Progenitor cell of endocrine pancreas (in vitro differentiated cells): ENCODE measurements around the gene PLEKHM3. TPM values are rescaled to one million over a fixed set of nuclear protein-coding genes. Genes with fewer than 3 reads are reported as not detected.
"Not testable (repeated sequence)": the region's sequence is repeated elsewhere in the genome, so short reads cannot be mapped to it uniquely, and the experiment has no call there.

ENCODE experiments used
- DNase-seq: peaks from one replicate; pipeline ENCODE4 v3.0.0; 2021; ENCODE audit warnings: low spot score; ENCODE audit not compliant: unreplicated experiment
- H3K27ac Mint-ChIP-seq: 2 replicates; pipeline ENCODE4 v1.8.0; 2021; ENCODE audit warnings: mild to moderate bottlenecking, moderate library complexity, mixed read lengths
- H3K27me3 Mint-ChIP-seq: 2 replicates; pipeline ENCODE4 v1.8.0; 2021; ENCODE audit warnings: mixed read lengths
- H3K36me3 Mint-ChIP-seq: 2 replicates; pipeline ENCODE4 v1.8.0; 2022; ENCODE audit warnings: mixed read lengths; ENCODE audit not compliant: insufficient read depth
- H3K4me1 Mint-ChIP-seq: 2 replicates; pipeline ENCODE4 v1.8.0; 2021; ENCODE audit warnings: low read depth, mixed read lengths
- H3K4me3 Mint-ChIP-seq: 2 replicates; pipeline ENCODE4 v1.8.0; 2021; ENCODE audit warnings: low read depth, mild to moderate bottlenecking, moderate library complexity, mixed read lengths
- H3K9me3 Mint-ChIP-seq: 2 replicates; pipeline ENCODE4 v1.8.0; 2021; ENCODE audit warnings: low read depth, mixed read lengths
- total RNA-seq: library from RNA; stranded (reverse); gene quantifications from 2 replicates; pipeline ENCODE4 v1.2.1, GENCODE V29; 2021
- TF ChIP-seq, protein P1 (sequence below): fragments of 200-600 bp; sonication (generic); IDR thresholded peaks from one replicate; pipeline ENCODE4 v1.5.0; 2021; ENCODE audit warnings: antibody characterized with exemption, mild to moderate bottlenecking; ENCODE audit not compliant: unreplicated experiment

Gene PLEKHM3
- total RNA-seq, 1 donor from 2014 or later: 19.2 TPM

DNA sequence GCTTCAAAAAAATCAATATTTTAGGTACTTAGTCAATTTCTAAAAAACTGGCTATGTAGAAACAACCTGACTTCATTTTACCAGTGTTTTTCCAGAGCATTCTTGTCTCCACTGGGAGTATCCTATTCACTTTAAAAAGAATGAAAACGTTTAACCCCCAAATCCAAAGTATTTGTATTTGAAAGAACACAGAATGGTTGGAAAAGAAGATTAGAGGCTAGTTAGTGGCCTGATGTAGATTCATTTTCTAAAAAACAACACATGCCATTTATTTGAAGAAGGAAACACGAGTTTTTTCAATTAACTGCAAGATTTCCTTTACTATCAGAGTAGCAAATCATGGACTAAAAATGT is 74.6 kb downstream of the PLEKHM3 start:
- no peaks in the 10 kb centered on the region for H3K9me3 Mint-ChIP-seq
- H3K4me3 Mint-ChIP-seq: no peak overlapping the region
- no peaks in the 10 kb centered on the region for H3K36me3 Mint-ChIP-seq
- DNase-seq: no peak
- TF ChIP-seq, protein P1, sequence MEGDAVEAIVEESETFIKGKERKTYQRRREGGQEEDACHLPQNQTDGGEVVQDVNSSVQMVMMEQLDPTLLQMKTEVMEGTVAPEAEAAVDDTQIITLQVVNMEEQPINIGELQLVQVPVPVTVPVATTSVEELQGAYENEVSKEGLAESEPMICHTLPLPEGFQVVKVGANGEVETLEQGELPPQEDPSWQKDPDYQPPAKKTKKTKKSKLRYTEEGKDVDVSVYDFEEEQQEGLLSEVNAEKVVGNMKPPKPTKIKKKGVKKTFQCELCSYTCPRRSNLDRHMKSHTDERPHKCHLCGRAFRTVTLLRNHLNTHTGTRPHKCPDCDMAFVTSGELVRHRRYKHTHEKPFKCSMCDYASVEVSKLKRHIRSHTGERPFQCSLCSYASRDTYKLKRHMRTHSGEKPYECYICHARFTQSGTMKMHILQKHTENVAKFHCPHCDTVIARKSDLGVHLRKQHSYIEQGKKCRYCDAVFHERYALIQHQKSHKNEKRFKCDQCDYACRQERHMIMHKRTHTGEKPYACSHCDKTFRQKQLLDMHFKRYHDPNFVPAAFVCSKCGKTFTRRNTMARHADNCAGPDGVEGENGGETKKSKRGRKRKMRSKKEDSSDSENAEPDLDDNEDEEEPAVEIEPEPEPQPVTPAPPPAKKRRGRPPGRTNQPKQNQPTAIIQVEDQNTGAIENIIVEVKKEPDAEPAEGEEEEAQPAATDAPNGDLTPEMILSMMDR: no peak
- peaks cover 52% of the 10 kb centered on the region for H3K4me1 Mint-ChIP-seq
- no peaks in the 10 kb centered on the region for H3K27me3 Mint-ChIP-seq
- no peak overlapping the region for H3K27ac Mint-ChIP-seq

DNA sequence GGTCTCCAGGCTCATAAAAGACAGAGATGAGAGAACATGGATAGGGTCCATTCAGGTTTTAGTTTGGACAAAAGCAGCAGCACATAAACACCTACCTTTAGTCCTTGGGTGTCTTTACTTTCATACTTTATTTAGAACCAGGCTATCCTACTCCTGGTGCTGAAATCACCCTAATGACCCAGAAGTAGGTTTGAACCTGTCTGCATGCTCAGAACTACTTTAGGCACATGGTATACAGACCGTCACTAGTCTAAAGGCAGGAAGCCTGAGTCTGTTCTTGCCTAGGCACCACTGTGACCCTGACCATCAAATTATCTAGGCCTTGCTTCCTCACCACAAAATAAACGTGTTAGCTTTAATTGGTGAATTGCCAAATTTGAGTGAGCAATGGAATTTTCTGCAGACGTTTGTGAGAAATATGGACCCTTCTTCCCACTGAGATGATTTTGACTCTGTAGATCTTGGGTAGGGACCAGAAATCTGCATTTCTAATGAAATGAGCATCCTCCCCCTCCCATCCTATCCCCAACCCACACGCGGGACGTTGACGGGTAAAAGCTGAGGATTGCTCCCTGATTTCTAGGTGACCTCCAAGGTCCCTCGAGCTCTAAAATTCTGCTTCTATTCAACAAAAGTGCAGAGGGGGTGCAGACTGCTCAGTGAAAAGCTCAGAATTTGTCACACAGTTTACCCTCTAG is 75.1 kb downstream of the PLEKHM3 start:
- no peaks in the 10 kb centered on the region for H3K9me3 Mint-ChIP-seq
- H3K27ac Mint-ChIP-seq: no peak overlapping the region
- TF ChIP-seq, protein P1: no peak
- H3K27me3 Mint-ChIP-seq: no peaks in the 10 kb centered on the region
- no peak overlapping the region for H3K4me3 Mint-ChIP-seq
- H3K4me1 Mint-ChIP-seq: peaks cover 49% of the 10 kb centered on the region
- peaks cover under 1% of the 10 kb centered on the region for H3K36me3 Mint-ChIP-seq
- no peak for DNase-seq

DNA sequence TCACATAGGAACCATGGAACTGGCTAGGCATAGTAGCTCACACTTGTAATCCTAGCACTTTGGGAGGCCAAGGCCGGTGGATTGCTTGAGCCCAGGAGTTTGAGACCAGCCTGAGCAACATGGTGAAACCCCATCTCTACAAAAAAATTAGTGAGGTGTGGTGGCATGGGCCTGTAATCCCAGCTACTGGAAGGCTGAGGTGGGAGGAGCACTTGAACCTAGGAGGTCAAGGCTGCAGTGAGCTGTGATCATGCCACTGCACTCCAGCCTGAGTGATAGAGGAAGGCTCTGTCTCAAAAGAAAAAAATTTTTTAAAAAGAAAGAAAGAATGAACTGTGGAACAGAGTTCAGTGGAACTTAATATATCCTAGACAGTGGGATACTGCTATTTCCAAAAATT is 76.1 kb downstream of the PLEKHM3 start:
- not testable (repeated sequence) for H3K36me3 Mint-ChIP-seq, H3K27ac Mint-ChIP-seq, H3K9me3 Mint-ChIP-seq, H3K27me3 Mint-ChIP-seq, DNase-seq, H3K4me3 Mint-ChIP-seq
- H3K4me1 Mint-ChIP-seq: peaks cover 46% of the 10 kb centered on the region

DNA sequence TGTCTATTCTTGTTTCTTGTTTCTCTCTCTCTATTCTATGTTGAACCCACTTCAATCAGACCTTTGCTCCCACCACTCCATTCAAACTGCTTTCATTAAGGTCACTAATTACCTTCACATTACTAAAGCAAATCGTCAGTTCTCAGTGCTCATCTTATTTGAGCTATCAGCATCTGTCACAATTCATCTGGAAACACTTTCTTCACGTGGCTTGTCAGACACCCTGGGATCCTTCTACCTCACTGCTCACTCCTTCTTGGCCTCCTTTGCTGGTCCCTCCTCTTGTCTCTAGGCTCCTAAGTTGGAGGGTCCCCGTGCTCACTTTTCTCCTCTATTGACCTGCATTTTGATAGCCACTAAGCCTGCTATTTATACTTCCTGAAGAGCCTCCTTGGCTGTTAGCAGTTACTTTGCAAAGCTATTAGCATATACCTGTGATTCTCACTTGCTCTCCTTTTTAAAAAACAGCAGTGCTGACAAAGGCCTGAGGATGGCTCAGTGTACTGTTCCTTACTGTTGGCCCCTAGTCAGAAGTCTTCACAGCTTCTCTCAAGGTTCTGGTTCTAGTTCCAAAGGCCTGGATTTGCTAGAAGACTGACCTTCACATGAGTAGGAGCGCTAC is 80.2 kb downstream of the PLEKHM3 start:
- DNase-seq: no peak
- TF ChIP-seq, protein P1: no peak
- no peak overlapping the region for H3K4me3 Mint-ChIP-seq
- H3K27ac Mint-ChIP-seq: no peak overlapping the region
- H3K9me3 Mint-ChIP-seq: no peaks in the 10 kb centered on the region
- H3K27me3 Mint-ChIP-seq: no peaks in the 10 kb centered on the region
- H3K36me3 Mint-ChIP-seq: peaks cover 15% of the 10 kb centered on the region
- peaks cover 8% of the 10 kb centered on the region for H3K4me1 Mint-ChIP-seq

DNA sequence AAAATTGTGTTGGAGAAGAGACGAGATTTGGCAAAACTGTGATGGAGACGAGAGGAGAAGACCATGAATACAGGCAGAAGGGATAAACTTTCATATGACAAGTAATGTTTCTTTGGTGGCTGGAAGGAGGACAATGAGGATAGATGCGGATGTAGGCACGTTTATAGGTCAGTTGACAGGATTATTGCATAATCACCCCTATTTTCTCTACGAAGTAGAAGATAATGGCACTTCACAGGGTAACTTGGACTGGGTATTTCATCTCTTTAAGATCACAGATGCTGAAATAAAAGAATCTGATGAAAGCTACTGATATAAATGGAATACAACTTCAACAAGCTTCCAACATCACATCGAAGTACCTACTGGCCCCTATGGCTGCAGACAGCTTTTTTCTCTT is 81.0 kb downstream of the PLEKHM3 start:
- no peak for DNase-seq
- H3K4me3 Mint-ChIP-seq: no peak overlapping the region
- no peaks in the 10 kb centered on the region for H3K9me3 Mint-ChIP-seq
- no peak overlapping the region for H3K27ac Mint-ChIP-seq
- peaks cover 10% of the 10 kb centered on the region for H3K4me1 Mint-ChIP-seq
- H3K36me3 Mint-ChIP-seq: peaks cover 17% of the 10 kb centered on the region
- no peaks in the 10 kb centered on the region for H3K27me3 Mint-ChIP-seq
- TF ChIP-seq, protein P1: no peak
